VCaP (cell line): ENCODE results near the gene TEPSIN.

Experiments
- H3K27ac ChIP-seq: fragments of 450-650 bp; 2 replicates; pipeline ENCODE4 v1.5.1; 2017
- TF ChIP-seq, protein P1 (sequence below): fragments of 450-650 bp; conservative IDR thresholded peaks from 2 replicates; pipeline ENCODE4 v1.5.1; 2017; ENCODE audit warnings: mild to moderate bottlenecking, moderate library complexity

The TEPSIN gene

DNA sequence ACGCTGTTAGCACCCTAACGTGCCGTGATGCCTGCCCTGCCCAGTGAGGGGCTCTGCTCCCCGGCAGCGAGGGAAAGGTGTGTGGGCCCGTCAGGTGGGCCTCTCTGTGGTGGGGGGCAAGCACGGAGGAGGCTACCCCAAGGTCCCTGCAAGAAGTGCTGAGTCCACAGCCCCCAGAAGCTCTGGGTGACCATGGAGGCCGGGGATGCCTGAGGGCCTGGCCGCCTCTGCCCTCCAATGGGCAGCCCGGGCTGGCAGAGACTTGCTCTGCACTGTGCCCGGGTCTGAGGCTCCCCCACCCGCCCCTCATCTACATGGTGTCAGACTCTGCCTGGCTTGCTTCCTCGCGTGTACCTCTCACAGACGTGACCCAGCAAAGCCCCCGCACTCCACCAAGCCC, 44.0 kb upstream of the TEPSIN start:
- TF ChIP-seq, protein P1, sequence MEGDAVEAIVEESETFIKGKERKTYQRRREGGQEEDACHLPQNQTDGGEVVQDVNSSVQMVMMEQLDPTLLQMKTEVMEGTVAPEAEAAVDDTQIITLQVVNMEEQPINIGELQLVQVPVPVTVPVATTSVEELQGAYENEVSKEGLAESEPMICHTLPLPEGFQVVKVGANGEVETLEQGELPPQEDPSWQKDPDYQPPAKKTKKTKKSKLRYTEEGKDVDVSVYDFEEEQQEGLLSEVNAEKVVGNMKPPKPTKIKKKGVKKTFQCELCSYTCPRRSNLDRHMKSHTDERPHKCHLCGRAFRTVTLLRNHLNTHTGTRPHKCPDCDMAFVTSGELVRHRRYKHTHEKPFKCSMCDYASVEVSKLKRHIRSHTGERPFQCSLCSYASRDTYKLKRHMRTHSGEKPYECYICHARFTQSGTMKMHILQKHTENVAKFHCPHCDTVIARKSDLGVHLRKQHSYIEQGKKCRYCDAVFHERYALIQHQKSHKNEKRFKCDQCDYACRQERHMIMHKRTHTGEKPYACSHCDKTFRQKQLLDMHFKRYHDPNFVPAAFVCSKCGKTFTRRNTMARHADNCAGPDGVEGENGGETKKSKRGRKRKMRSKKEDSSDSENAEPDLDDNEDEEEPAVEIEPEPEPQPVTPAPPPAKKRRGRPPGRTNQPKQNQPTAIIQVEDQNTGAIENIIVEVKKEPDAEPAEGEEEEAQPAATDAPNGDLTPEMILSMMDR: no peak
- H3K27ac ChIP-seq: no peak overlapping the region

DNA sequence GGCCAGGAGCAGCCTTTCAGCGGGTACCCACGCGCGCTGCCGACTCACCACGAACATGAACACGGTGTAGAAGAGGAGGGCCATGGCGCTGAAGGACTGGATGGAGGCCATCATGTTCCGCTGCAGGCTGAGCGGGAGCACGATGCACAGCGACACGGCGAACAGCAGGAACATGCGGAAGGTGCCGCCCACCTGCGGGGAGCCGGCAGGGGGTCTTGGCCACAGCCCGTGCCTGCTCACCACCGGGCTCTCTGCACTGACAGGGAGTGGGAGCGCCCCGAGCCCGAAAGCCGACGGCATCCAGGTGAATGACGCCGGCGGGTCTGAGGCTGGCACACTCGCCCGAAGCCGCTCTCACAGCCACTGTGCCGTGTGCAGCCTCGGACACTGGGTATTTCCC, 43.3 kb upstream of the TEPSIN start:
- TF ChIP-seq, protein P1: no peak
- no peak overlapping the region for H3K27ac ChIP-seq

DNA sequence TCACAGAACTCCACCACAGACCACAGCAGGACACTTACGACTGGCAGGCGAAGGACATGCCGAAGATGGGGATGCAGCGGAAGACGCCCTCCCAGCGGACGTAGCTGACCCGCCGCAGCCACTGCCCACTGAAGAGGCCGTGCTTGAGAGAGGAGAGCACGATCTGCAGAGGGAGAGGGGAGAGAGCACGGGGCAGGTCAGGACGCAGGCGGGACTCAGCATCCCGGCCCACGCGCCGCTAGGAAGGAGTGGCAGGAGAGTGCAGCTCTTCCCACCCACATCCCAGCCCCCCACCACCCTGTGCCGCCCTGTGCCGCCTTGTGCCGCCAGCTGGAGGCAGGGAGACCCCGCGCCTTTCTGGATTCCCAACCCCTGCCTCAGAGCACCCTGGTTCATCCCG, 41.7 kb upstream of the TEPSIN start:
- no peak overlapping the region for H3K27ac ChIP-seq
- TF ChIP-seq, protein P1: no peak

DNA sequence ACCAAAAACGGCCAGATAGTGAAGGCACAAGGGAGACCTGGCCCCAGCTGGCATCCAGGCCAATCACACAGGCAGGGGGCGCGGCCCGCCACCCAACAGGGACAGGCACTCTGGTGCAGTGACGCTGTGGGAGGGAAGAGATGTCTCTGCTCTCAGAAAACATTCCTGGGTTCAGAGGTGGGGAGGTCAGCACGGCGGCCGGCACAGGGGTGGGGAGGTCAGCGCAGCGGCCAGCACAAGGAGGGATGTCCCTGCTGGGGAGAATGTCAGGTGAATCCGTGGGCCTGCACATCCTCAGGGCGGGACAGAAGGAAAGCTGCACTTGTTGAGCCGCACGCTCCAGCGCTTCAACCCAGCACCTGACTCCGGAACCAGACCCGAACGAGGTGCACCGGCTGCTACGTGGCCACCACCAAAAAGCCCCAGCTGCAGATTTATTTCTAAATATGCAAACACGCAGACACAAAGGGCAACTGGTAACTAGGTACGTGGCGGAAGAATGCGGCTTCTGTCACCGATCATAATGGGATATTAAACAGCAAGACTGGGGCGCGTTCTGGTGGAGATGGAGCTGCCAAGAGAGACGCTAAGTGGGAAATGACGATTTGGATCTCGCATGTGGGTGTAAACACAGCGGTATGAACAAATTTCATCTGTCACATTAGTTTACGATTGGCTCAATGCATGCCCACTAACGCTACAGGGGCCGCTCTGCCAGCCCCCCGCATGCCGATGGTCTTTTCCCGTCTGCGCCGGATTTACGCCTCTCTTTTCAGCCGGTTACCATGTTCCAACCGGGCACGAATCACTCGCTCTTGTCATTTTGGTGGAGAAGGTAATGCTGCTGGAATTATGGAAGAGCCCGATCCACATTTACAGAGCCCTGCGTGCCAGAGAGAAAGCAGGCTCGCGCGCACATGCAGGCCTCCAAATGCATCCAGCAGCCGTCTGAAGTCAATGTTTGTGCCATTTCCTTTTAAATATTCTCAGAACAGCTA, 40.7 kb upstream of the TEPSIN start:
- TF ChIP-seq, protein P1: no peak
- H3K27ac ChIP-seq: no peak overlapping the region

DNA sequence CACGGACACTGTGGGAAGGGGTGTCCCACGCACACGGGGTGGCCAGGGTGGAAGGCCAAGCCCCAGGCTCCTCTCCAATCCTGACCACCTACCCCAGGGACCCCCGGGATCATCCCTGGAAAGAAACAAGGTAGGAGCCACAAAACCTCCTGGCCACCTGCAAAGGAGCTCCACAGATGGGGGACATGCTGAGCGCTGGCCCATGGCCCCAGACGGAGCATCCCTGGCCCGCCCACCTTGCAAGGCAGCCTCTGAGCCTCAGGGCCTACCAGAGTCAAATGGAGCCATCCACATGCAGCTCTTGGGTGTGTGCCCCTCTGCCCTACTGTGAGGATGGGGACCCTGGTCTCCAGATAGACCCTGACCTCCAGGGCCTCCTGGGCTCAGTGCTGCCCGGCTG, 40.0 kb upstream of the TEPSIN start:
- no peak overlapping the region for H3K27ac ChIP-seq
- TF ChIP-seq, protein P1: no peak

DNA sequence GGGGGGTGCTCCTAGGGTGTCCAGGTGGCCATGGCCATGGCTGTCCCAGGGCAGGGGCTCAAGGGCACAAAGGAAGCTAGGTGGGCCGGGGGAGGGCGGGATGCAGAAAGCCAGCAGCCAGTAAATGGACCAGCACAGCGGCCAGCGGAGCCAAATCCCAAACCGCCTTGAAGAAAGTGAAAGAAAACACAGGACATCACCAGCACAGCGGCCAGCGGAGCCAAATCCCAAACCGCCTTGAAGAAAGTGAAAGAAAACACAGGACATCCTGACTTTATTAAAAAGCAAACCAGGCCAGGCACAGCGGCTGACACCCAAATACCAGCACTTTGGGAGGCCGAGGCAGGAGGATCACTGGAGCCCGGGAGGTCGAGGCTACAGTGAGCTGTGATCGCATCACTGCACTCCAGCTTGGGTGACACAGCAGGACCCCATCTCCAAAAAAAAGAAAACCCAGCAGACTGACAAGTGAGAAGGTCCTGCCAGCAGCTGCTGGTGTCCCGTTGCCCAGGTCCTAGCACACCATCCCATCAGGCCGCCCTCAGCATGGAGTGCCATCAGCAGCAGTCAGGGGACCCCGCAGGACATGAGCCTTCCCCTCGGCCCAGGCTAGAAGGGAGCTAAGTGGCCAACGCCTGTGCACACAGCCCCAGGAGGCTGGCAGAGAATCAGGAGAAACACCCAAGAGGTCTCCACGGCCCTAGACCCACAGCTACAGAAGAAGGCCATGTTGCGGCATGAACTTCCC, 39.3 kb upstream of the TEPSIN start:
- peak overlapping the region; percentile 49 for H3K27ac ChIP-seq
- TF ChIP-seq, protein P1: no peak

DNA sequence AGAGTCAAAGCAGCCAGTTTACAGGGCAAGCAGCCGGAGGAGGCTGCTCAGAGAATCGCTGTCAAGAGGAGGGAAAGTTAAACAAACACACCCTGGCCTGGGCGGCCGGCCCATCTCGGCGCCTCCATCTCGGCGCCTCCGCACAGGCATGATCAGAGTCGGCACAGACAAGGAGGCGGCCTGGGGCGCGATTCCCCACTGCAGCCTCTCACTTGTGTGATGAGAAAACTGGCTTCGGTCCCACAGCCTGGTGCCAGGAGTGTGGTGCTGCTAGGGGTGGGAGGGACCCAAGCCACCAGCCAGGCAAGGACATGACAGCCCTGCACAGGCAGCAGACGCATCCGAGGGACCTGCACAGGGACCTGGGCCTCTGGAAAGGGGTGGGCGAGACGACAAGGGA, 38.6 kb upstream of the TEPSIN start:
- peak overlapping the region; percentile 49 for H3K27ac ChIP-seq
- TF ChIP-seq, protein P1: no peak
